GM12878 (cell line): ENCODE results near the gene C19orf44. TPM values are rescaled to one million over a fixed set of nuclear protein-coding genes. Genes with fewer than 3 reads are reported as not detected.

Source experiments
- ATAC-seq: fragments of 200-7000 bp; cut with Tn5 transposase; 3 replicates; pipeline ENCODE4 v1.9.1; 2020; ENCODE audit warnings: mild to moderate bottlenecking, moderate library complexity
- BruUV-seq: library from RNA; stranded (reverse); fragments of 400-500 nt; replicated peaks from 2 replicates; lab custom pipeline; 2021; lab: Mats Ljungman, UMichigan
- CTCF ChIA-PET: fragments of 300-600 bp; sonication (Branson Sonifier 250); formaldehyde crosslinking; extraction: SDS; loops from one replicate; lab custom pipeline; 2021; ENCODE audit warnings: inconsistent platforms; lab: Yijun Ruan, JAX
- POLR2A ChIA-PET: fragments of 350-600 bp; formaldehyde crosslinking; extraction: SDS; loops from one replicate; lab custom pipeline; 2021; ENCODE audit warnings: inconsistent platforms; lab: Charles Lee
- RAD21 ChIA-PET: fragments of 300-600 bp; sonication (Branson Sonifier 250); formaldehyde crosslinking; loops from one replicate; lab custom pipeline; 2023; ENCODE audit warnings: antibody characterized with exemption; ENCODE audit not compliant: unreplicated experiment; lab: Charles Lee
- SMC1A ChIA-PET: fragments of 300-600 bp; sonication (Branson Sonifier 250); formaldehyde crosslinking; loops from one replicate; lab custom pipeline; 2023; ENCODE audit not compliant: unreplicated experiment, uncharacterized antibody; lab: Charles Lee
- DNase-seq: peaks from one replicate; pipeline ENCODE4 v3.0.0-alpha.2; 2011; ENCODE audit warnings: low read depth, low spot score
- FAIRE-seq: peaks from 3 replicates; lab custom pipeline; 2011; peaks lifted over from hg19 to GRCh38; lab: Jason Lieb, UNC
- H2AFZ ChIP-seq: 2 replicates; pipeline ENCODE4 v1.6.0; 2011; ENCODE audit warnings: low read depth, low read length, control low read depth; ENCODE audit not compliant: control insufficient read depth
- H3K27ac ChIP-seq: 2 replicates; pipeline ENCODE4 v1.5.1; 2011; ENCODE audit warnings: control low read depth; ENCODE audit not compliant: control insufficient read depth, insufficient read depth
- H3K27me3 ChIP-seq, 2 experiments: replicated peaks in 1 of 2; 2 replicates each; pipeline versions ENCODE4 v1.6.0 to v1.6.1; 2011; ENCODE audit warnings: low read length in 1 of 2; ENCODE audit not compliant: control insufficient read depth in 2 of 2, insufficient read depth in 2 of 2
- H3K36me3 ChIP-seq, 2 experiments: 2 replicates each; pipeline ENCODE4 v1.5.1; 2011; ENCODE audit warnings: low read length in 1 of 2; ENCODE audit not compliant: control insufficient read depth in 2 of 2, insufficient read depth in 2 of 2
- H3K4me1 ChIP-seq: 2 replicates; pipeline ENCODE4 v1.6.1; 2011; ENCODE audit warnings: mild to moderate bottlenecking, low read length, moderate library complexity, mixed read lengths; ENCODE audit not compliant: control insufficient read depth, insufficient read depth
- H3K4me2 ChIP-seq: 2 replicates; pipeline ENCODE4 v1.6.0; 2011; ENCODE audit warnings: control low read depth; ENCODE audit not compliant: control insufficient read depth, insufficient read depth
- H3K4me3 ChIP-seq: fragments of 200-600 bp; sonication (generic); 2 replicates; pipeline ENCODE4 v1.5.1; 2016
- H3K79me2 ChIP-seq: 2 replicates; pipeline ENCODE4 v1.6.0; 2011; ENCODE audit warnings: low read length; ENCODE audit not compliant: control insufficient read depth, insufficient read depth
- H3K9ac ChIP-seq: 2 replicates; pipeline ENCODE4 v1.8.0; 2011; ENCODE audit warnings: low read length, control low read depth, mixed read lengths; ENCODE audit not compliant: control insufficient read depth, insufficient read depth
- H3K9me3 ChIP-seq: replicated peaks from 3 replicates; pipeline ENCODE4 v1.5.1; 2011; ENCODE audit warnings: mild to moderate bottlenecking, low read length; ENCODE audit not compliant: control insufficient read depth, insufficient read depth
- H4K20me1 ChIP-seq: 2 replicates; pipeline ENCODE4 v1.6.0; 2011; ENCODE audit not compliant: control insufficient read depth, insufficient read depth
- CREB1 ChIP-seq: IDR thresholded peaks from 2 replicates; pipeline ENCODE4 v1.6.1; 2012; ENCODE audit warnings: low read depth, mild to moderate bottlenecking, inconsistent platforms
- CUX1 ChIP-seq: IDR thresholded peaks from 2 replicates; pipeline ENCODE4 v1.6.1; 2012; ENCODE audit warnings: improper control_type of control experiment, low read depth, low read length; ENCODE audit not compliant: insufficient replicate concordance
- DPF2 ChIP-seq: fragments of 450-650 bp; IDR thresholded peaks from 2 replicates; pipeline ENCODE4 v1.6.1; 2017; ENCODE audit warnings: mild to moderate bottlenecking
- IKZF1 ChIP-seq: fragments of 450-650 bp; conservative IDR thresholded peaks from 2 replicates; pipeline ENCODE4 v1.6.1; 2017; ENCODE audit warnings: antibody characterized with exemption, mild to moderate bottlenecking
- RAD21 ChIP-seq: IDR thresholded peaks from 2 replicates; pipeline ENCODE4 v1.6.1; 2011; ENCODE audit warnings: mild to moderate bottlenecking, low read depth, low read length, moderate library complexity; ENCODE audit not compliant: insufficient read depth
- RB1 ChIP-seq: fragments of 450-650 bp; formaldehyde crosslinking; IDR thresholded peaks from 2 replicates; pipeline ENCODE4 v1.6.1; 2017; ENCODE audit warnings: mild to moderate bottlenecking, borderline replicate concordance
- SP1 ChIP-seq: IDR thresholded peaks from one replicate; pipeline ENCODE4 v1.6.1; 2011; ENCODE audit warnings: low read depth, low read length
- STAT3 ChIP-seq: IDR thresholded peaks from 2 replicates; pipeline ENCODE4 v1.6.1; 2011; ENCODE audit warnings: low read depth, low read length, improper control_type of control experiment
- TCF7 ChIP-seq: IDR thresholded peaks from 2 replicates; pipeline ENCODE4 v1.6.1; 2014; ENCODE audit warnings: antibody characterized with exemption, borderline replicate concordance
- USF1 ChIP-seq: IDR thresholded peaks from 2 replicates; pipeline ENCODE4 v1.6.1; 2011; ENCODE audit warnings: borderline replicate concordance, low read depth, mild to moderate bottlenecking, moderate library complexity, mixed read lengths, low read length; ENCODE audit not compliant: insufficient read depth; ENCODE audit errors: extremely low read length
- YY1 ChIP-seq: IDR thresholded peaks from 2 replicates; pipeline ENCODE4 v1.6.1; 2011; ENCODE audit warnings: low read depth, mild to moderate bottlenecking, low read length
- WGBS: methylation state at CpG from one replicate; pipeline ENCODE4 v1.1.6; 2016; ENCODE audit warnings: low lambda C conversion rate; ENCODE audit not compliant: insufficient replicate concordance, insufficient coverage; ENCODE audit errors: missing lambda C conversion rate; 5-methylcytosine and 5-hydroxymethylcytosine counted together
- in situ Hi-C: fragments of 300-500 bp; cut with MboI; formaldehyde crosslinking; loops from 9 replicates; pipeline ENCODE4 v1.14.3; 2018; ENCODE audit warnings: mixed read lengths
- intact Hi-C: fragments of 100-400 bp; cut with micrococcal nuclease; formaldehyde crosslinking; loops from one replicate; pipeline ENCODE4 v1.14.2; 2022; ENCODE audit not compliant: unreplicated experiment
- polyA plus RNA-seq, 11 experiments: library from polyadenylated mRNA; depleted of rRNA in 4 of 11; unstranded in 6 of 11; stranded (reverse) in 5 of 11; fragments of >200 nt; fragmentation: Nextera tagmentation in 4 of 11; fragmentation: Illumina TruSeq in 1 of 11; extraction: Ambion mirVana in 4 of 11; extraction: Trizol in 1 of 11; gene quantifications; 1 replicate in 1 of 11; 2 replicates in 10 of 11; pipeline versions ENCODE4 v1.2.1 to v1.2.3, GENCODE V29; 2011 to 2016; ENCODE audit warnings: inconsistent platforms in 2 of 11, missing spikeins in 2 of 11, low read depth in 1 of 11
- total RNA-seq, 4 experiments: library from RNA; depleted of rRNA in 3 of 4; stranded (reverse); fragments of >200 nt in 3 of 4; fragmentation: Illumina TruSeq in 1 of 4; extraction: Trizol in 1 of 4; gene quantifications; 2 replicates each; pipeline versions ENCODE4 v1.2.1 to v1.2.3, GENCODE V29; 2013 to 2021
- TF ChIP-seq, protein P1 (sequence below): fragments of 450-650 bp; IDR thresholded peaks from 2 replicates; pipeline ENCODE4 v1.6.1; 2018; ENCODE audit warnings: mild to moderate bottlenecking, low read depth, moderate library complexity; ENCODE audit not compliant: partially characterized antibody

C19orf44 gene
- total and polyA plus RNA-seq, 10 of the 15 experiments (the other 5 are each of a cell fraction or from before 2014, with no cell fraction given), result 0.26 to 5.2 (median 3.6) TPM

DNA sequence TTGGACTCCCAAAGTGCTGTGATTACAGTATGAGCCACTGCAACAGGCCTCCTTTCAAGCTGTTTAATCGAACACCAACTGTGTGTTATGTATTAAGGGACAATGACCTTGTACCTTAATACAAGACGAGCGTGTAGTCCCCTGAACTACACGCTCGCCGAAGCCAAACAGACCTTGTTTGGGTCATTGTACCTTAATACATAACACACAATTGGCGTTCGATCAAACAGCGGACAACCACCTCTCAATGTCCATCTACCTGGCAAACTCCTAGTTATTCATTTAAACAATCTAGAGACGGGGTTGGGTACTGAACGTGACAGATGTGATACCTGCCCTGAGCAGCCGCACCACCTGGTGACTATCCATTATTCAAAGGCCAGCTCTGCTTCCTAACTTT lies 44.8 kb downstream of the C19orf44 start:
- peak overlapping the region; percentile 68 for H3K27ac ChIP-seq
- no peak for TF ChIP-seq IKZF1
- TF ChIP-seq CUX1, result no peak
- TF ChIP-seq RB1, result no peak
- TF ChIP-seq STAT3, result no peak
- TF ChIP-seq TCF7, result no peak
- TF ChIP-seq RAD21, result no peak
- TF ChIP-seq YY1, result no peak
- TF ChIP-seq SP1, result no peak
- TF ChIP-seq, protein P1, sequence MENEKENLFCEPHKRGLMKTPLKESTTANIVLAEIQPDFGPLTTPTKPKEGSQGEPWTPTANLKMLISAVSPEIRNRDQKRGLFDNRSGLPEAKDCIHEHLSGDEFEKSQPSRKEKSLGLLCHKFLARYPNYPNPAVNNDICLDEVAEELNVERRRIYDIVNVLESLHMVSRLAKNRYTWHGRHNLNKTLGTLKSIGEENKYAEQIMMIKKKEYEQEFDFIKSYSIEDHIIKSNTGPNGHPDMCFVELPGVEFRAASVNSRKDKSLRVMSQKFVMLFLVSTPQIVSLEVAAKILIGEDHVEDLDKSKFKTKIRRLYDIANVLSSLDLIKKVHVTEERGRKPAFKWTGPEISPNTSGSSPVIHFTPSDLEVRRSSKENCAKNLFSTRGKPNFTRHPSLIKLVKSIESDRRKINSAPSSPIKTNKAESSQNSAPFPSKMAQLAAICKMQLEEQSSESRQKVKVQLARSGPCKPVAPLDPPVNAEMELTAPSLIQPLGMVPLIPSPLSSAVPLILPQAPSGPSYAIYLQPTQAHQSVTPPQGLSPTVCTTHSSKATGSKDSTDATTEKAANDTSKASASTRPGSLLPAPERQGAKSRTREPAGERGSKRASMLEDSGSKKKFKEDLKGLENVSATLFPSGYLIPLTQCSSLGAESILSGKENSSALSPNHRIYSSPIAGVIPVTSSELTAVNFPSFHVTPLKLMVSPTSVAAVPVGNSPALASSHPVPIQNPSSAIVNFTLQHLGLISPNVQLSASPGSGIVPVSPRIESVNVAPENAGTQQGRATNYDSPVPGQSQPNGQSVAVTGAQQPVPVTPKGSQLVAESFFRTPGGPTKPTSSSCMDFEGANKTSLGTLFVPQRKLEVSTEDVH, result no peak
- no peak for TF ChIP-seq DPF2
- TF ChIP-seq USF1, result no peak
- no peak for TF ChIP-seq CREB1
- intact Hi-C loops, result loop anchor here (5.0 to 10.0 kb wide), 2 partner anchors 81 to 96 kb away; no protein-coding TSS in a partner anchor
- no peaks in the 10 kb centered on the region; the same call in 2 of the 3 replicates for H3K9me3 ChIP-seq
- H3K9ac ChIP-seq, result peak overlapping the region; percentile 80; the same call in 1 of the 2 replicates
- BruUV-seq, result no TSS peak
- peaks cover 4% of the 10 kb centered on the region; the same call in 1 of the 2 replicates for H4K20me1 ChIP-seq
- H3K4me1 ChIP-seq, result peaks cover 8% of the 10 kb centered on the region; the same call in 1 of the 2 replicates
- POLR2A ChIA-PET, result interaction anchor here (0.6 to 6.1 kb wide), 3 partner anchors 46 to 97 kb away, joined by 3 to 72 read pairs (median 6); no protein-coding TSS in a partner anchor
- H3K79me2 ChIP-seq, result peaks cover 79% of the 10 kb centered on the region
- SMC1A ChIA-PET, result interaction anchor here (0.8 to 1.6 kb wide), 3 partner anchors 43 to 98 kb away, joined by 4 read pairs; no protein-coding TSS in a partner anchor
- DNase-seq, result no peak
- no peak for ATAC-seq
- 73% methylated on average over 12 of the region's 12 CpGs for WGBS
- H3K36me3 ChIP-seq, result peaks cover 13 to 14% of the 10 kb centered on the region in 2 experiments; a peak in 3 of 4 replicates
- FAIRE-seq, result no peak
- in situ Hi-C loops, result no loop called here
- H2AFZ ChIP-seq, result no peak overlapping the region
- H3K4me2 ChIP-seq, result peak overlapping the region; percentile 91
- CTCF ChIA-PET, result no interaction called here
- RAD21 ChIA-PET, result interaction anchor here (1.2 kb wide), 1 partner anchor 17 kb away, joined by 3 read pairs; no protein-coding TSS in a partner anchor
- H3K27me3 ChIP-seq, result no peaks in the 10 kb centered on the region
- peak overlapping the region; percentile 99 for H3K4me3 ChIP-seq
